ENCODE measurements around the gene COL25A1.

COL25A1 gene

GRCh38 chr4:109263721-109264120 lies 38.7 kb downstream of the COL25A1 start:
- no peak for DNase-seq
- Mint-ChIP-seq H3K9me3 (no peaks in the 10 kb centered on the region), H3K27me3 (peaks cover 0 to 3% of the 10 kb centered on the region in 2 donors), H3K4me3 (no peak overlapping the region), H3K27ac (no peak overlapping the region), H3K36me3 (no peaks in the 10 kb centered on the region), H3K4me1 (no peaks in the 10 kb centered on the region)
- ATAC-seq (replicated peaks): no peak

- Mint-ChIP-seq H3K27me3 (peaks cover 0 to 7% of the 10 kb centered on the region in 2 donors), H3K27ac (no peak overlapping the region), H3K36me3 (no peaks in the 10 kb centered on the region), H3K4me1 (no peaks in the 10 kb centered on the region), H3K9me3 (no peaks in the 10 kb centered on the region), H3K4me3 (no peak overlapping the region)
- no peak for ATAC-seq (replicated peaks)
- DNase-seq: no peak
These were observed 45.6 kb downstream of the COL25A1 start for GRCh38 chr4:109256818-109257217.

- no peak overlapping the region for H3K27ac Mint-ChIP-seq
- no peaks in the 10 kb centered on the region for H3K36me3 Mint-ChIP-seq
- DNase-seq (no peak), ATAC-seq (replicated peaks) (no peak)
- no peak overlapping the region for H3K4me3 Mint-ChIP-seq
- no peaks in the 10 kb centered on the region for H3K4me1 Mint-ChIP-seq
- peaks cover 0 to 7% of the 10 kb centered on the region in 2 donors for H3K27me3 Mint-ChIP-seq
- no peaks in the 10 kb centered on the region for H3K9me3 Mint-ChIP-seq
These were observed 47.6 kb downstream of the COL25A1 start for GRCh38 chr4:109254845-109255244.

- ATAC-seq (replicated peaks) (no peak), DNase-seq (no peak)
- Mint-ChIP-seq H3K27ac (no peak overlapping the region), H3K4me1 (no peaks in the 10 kb centered on the region), H3K4me3 (no peak overlapping the region), H3K27me3 (peaks cover 0 to 7% of the 10 kb centered on the region in 2 donors), H3K36me3 (no peaks in the 10 kb centered on the region), H3K9me3 (no peaks in the 10 kb centered on the region)
These were observed 51.1 kb downstream of the COL25A1 start for GRCh38 chr4:109251396-109251795.

GRCh38 chr4:109248322-109248900 lies 54.0 kb downstream of the COL25A1 start:
- Mint-ChIP-seq H3K36me3 (no peaks in the 10 kb centered on the region), H3K27ac (no peak overlapping the region), H3K27me3 (peaks cover 4 to 5% of the 10 kb centered on the region in 2 donors), H3K9me3 (no peaks in the 10 kb centered on the region), H3K4me1 (no peaks in the 10 kb centered on the region), H3K4me3 (no peak overlapping the region)
- no peak for ATAC-seq (replicated peaks)
- no peak for DNase-seq

GRCh38 chr4:109243871-109244270 lies 58.6 kb downstream of the COL25A1 start:
- no peak overlapping the region for H3K27ac Mint-ChIP-seq
- no peaks in the 10 kb centered on the region for H3K4me1 Mint-ChIP-seq
- no peak for DNase-seq
- no peaks in the 10 kb centered on the region for H3K36me3 Mint-ChIP-seq
- H3K27me3 Mint-ChIP-seq: peaks cover 4 to 11% of the 10 kb centered on the region in 2 donors
- no peak overlapping the region for H3K4me3 Mint-ChIP-seq
- ATAC-seq (replicated peaks): no peak
- no peaks in the 10 kb centered on the region for H3K9me3 Mint-ChIP-seq

- H3K4me1 Mint-ChIP-seq: no peaks in the 10 kb centered on the region
- no peak overlapping the region for H3K4me3 Mint-ChIP-seq
- ATAC-seq (replicated peaks) (no peak), DNase-seq (no peak)
- no peak overlapping the region for H3K27ac Mint-ChIP-seq
- H3K9me3 Mint-ChIP-seq: peaks cover 5 to 9% of the 10 kb centered on the region in 2 donors
- peaks cover 0 to 6% of the 10 kb centered on the region in 2 donors for H3K27me3 Mint-ChIP-seq
- no peaks in the 10 kb centered on the region for H3K36me3 Mint-ChIP-seq
These were observed 63.7 kb downstream of the COL25A1 start for GRCh38 chr4:109238746-109239145.

GRCh38 chr4:109235683-109236082 lies 66.8 kb downstream of the COL25A1 start:
- Mint-ChIP-seq H3K27ac (no peak overlapping the region), H3K4me3 (no peak overlapping the region), H3K27me3 (no peaks in the 10 kb centered on the region), H3K9me3 (peaks cover 5 to 9% of the 10 kb centered on the region in 2 donors), H3K4me1 (no peaks in the 10 kb centered on the region), H3K36me3 (no peaks in the 10 kb centered on the region)
- ATAC-seq (replicated peaks): no peak
- no peak for DNase-seq

GRCh38 chr4:109234596-109234995 lies 67.9 kb downstream of the COL25A1 start:
- Mint-ChIP-seq H3K4me1 (no peaks in the 10 kb centered on the region), H3K27me3 (no peaks in the 10 kb centered on the region), H3K4me3 (no peak overlapping the region), H3K9me3 (peaks cover 5 to 9% of the 10 kb centered on the region in 2 donors), H3K27ac (no peak overlapping the region), H3K36me3 (no peaks in the 10 kb centered on the region)
- no peak for ATAC-seq (replicated peaks)
- no peak for DNase-seq

- H3K4me3 Mint-ChIP-seq: no peak overlapping the region
- DNase-seq (no peak), ATAC-seq (replicated peaks) (no peak)
- no peaks in the 10 kb centered on the region for H3K27me3 Mint-ChIP-seq
- H3K9me3 Mint-ChIP-seq: peaks cover 5 to 9% of the 10 kb centered on the region in 2 donors
- no peaks in the 10 kb centered on the region for H3K4me1 Mint-ChIP-seq
- no peak overlapping the region for H3K27ac Mint-ChIP-seq
- H3K36me3 Mint-ChIP-seq: no peaks in the 10 kb centered on the region
These were observed 68.9 kb downstream of the COL25A1 start for GRCh38 chr4:109233570-109233969.

- no peak overlapping the region for H3K4me3 Mint-ChIP-seq
These were observed 69.8 kb downstream of the COL25A1 start for GRCh38 chr4:109232681-109233080.

GRCh38 chr4:109231331-109231730 lies 71.1 kb downstream of the COL25A1 start:
- no peak overlapping the region for H3K27ac Mint-ChIP-seq
- no peak overlapping the region for H3K4me3 Mint-ChIP-seq
- H3K27me3 Mint-ChIP-seq: no peaks in the 10 kb centered on the region
- H3K9me3 Mint-ChIP-seq: peaks cover 3 to 9% of the 10 kb centered on the region in 2 donors
- ATAC-seq (replicated peaks): no peak
- no peaks in the 10 kb centered on the region for H3K4me1 Mint-ChIP-seq
- DNase-seq: no peak
- H3K36me3 Mint-ChIP-seq: no peaks in the 10 kb centered on the region

More at GRCh38 chr4:109232681-109233080, 69.8 kb downstream of the COL25A1 start:
- no peaks in the 10 kb centered on the region for H3K27me3 Mint-ChIP-seq
- no peaks in the 10 kb centered on the region for H3K4me1 Mint-ChIP-seq
- no peak overlapping the region for H3K27ac Mint-ChIP-seq
- ATAC-seq (replicated peaks) (no peak), DNase-seq (no peak)
- peaks cover 5 to 9% of the 10 kb centered on the region in 2 donors for H3K9me3 Mint-ChIP-seq
- H3K36me3 Mint-ChIP-seq: no peaks in the 10 kb centered on the region

- H3K4me1 Mint-ChIP-seq: no peaks in the 10 kb centered on the region
- no peaks in the 10 kb centered on the region for H3K27me3 Mint-ChIP-seq
- peaks cover 0 to 2% of the 10 kb centered on the region in 2 donors for H3K9me3 Mint-ChIP-seq
- no peak overlapping the region for H3K27ac Mint-ChIP-seq
- no peaks in the 10 kb centered on the region for H3K36me3 Mint-ChIP-seq
- DNase-seq (no peak), ATAC-seq (replicated peaks) (no peak)
- no peak overlapping the region for H3K4me3 Mint-ChIP-seq
These were observed 73.4 kb downstream of the COL25A1 start for GRCh38 chr4:109229028-109229427.

GRCh38 chr4:109218288-109218687 lies 84.2 kb downstream of the COL25A1 start:
- no peak overlapping the region for H3K4me3 Mint-ChIP-seq
- no peaks in the 10 kb centered on the region for H3K4me1 Mint-ChIP-seq
- no peaks in the 10 kb centered on the region for H3K36me3 Mint-ChIP-seq
- no peaks in the 10 kb centered on the region for H3K27me3 Mint-ChIP-seq
- no peak for DNase-seq
- H3K9me3 Mint-ChIP-seq: no peaks in the 10 kb centered on the region
- H3K27ac Mint-ChIP-seq: no peak overlapping the region
- ATAC-seq (replicated peaks): no peak

- no peaks in the 10 kb centered on the region for H3K9me3 Mint-ChIP-seq
- no peak overlapping the region for H3K27ac Mint-ChIP-seq
- no peak overlapping the region for H3K4me3 Mint-ChIP-seq
- H3K36me3 Mint-ChIP-seq: no peaks in the 10 kb centered on the region
- no peak for DNase-seq
- H3K27me3 Mint-ChIP-seq: no peaks in the 10 kb centered on the region
- no peaks in the 10 kb centered on the region for H3K4me1 Mint-ChIP-seq
- ATAC-seq (replicated peaks): no peak
These were observed 86.3 kb downstream of the COL25A1 start for GRCh38 chr4:109216085-109216696.
